VCaP (cell line): ENCODE data around the gene VLDLR.

Experiments used
- H3K27ac ChIP-seq: fragments of 450-650 bp; 2 replicates; pipeline ENCODE4 v1.5.1; 2017
- CTCF ChIP-seq: fragments of 450-650 bp; conservative IDR thresholded peaks from 2 replicates; pipeline ENCODE4 v1.5.1; 2017; ENCODE audit warnings: mild to moderate bottlenecking, moderate library complexity

VLDLR gene

GRCh38 chr9:2639786-2640185 lies 18.2 kb downstream of the VLDLR start:
- no peak for TF ChIP-seq CTCF
- H3K27ac ChIP-seq, result no peak overlapping the region

- TF ChIP-seq CTCF, result no peak
- no peak overlapping the region for H3K27ac ChIP-seq
Measured at GRCh38 chr9:2640570-2640969, 19.0 kb downstream of the VLDLR start.

- H3K27ac ChIP-seq, result no peak overlapping the region
- no peak for TF ChIP-seq CTCF
Measured at GRCh38 chr9:2641033-2641432, 19.4 kb downstream of the VLDLR start.

DNA sequence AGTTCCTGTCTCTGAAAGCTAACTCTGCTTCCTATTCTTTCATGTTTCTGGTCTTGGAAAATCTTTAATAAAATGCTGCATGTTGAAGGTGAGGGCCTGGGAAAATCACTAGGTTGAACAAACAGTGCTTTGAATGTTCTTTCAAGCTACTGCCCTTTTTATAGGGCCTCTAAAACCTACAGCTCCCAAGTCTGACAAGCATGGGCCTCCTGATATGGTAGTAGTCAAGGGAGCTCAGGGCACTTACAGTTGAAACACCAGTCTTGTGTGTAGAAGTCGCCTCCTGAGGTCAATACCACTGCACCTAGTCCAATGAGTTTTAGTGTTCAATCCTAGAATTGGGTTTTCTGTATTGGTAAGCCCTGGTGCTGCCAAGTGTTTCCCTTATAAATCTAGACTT lies 20.5 kb downstream of the VLDLR start:
- TF ChIP-seq CTCF, result no peak
- no peak overlapping the region for H3K27ac ChIP-seq

DNA sequence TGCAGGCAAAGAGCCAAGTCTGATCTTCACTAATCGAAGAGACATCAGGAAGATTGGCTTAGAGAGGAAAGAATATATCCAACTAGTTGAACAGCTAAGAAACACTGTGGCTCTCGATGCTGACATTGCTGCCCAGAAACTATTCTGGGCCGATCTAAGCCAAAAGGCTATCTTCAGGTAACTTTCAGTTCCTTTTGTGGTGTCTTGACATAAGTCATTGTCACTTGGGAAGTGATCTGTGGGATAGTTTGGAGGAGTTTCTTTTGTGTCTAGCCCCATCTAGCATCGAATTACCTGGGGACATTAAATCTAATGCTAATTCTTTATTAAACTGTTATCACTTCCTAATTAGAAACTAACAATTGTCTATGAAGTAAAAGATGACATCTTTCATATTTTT lies 24.0 kb downstream of the VLDLR start:
- TF ChIP-seq CTCF, result no peak
- H3K27ac ChIP-seq, result no peak overlapping the region

DNA sequence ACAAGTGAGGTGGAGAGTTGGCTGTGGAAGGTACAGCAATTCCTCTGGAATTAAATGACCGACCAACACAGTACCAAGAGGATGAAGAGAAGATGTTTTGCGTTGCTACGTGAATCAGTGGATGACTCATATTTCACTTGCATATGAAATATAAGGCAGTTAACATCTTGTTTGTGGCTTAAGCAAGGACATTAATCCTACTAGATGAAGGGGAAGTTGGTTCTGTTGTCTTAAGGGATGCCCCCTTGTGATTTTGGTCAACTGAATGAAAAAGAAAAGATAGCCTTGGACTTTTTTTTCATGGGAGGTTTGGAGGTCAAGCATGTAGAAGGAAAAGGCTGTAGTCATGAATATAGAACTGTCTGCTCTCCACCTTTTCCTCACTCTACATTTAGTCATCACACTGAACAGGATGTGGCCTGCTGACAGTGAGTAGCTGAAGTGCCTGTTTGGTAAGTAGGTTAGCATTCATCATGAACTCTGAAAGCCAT lies 33.9 kb downstream of the VLDLR start:
- TF ChIP-seq CTCF, result no peak
- H3K27ac ChIP-seq, result no peak overlapping the region

DNA sequence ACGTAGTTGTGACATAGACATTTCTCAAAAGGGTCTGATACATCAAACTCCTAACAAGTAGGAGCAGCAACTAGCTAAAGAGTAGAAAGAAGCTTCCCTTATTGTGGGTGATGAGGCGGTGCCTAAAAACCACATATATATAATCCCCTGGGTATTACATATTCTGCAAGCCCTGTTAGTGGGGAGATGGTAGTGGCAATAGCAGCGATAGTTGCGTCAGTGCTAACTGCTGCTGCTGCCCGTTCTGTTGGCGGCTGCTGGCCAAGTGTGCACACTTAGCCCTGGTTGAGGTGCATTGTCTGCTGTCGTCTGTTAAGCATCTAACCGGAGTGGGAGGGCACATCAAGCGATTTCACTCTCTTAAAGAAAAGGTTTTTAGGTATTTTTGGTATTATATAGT lies 35.8 kb downstream of the VLDLR start:
- H3K27ac ChIP-seq, result no peak overlapping the region
- no peak for TF ChIP-seq CTCF

GRCh38 chr9:2662496-2662895 lies 40.9 kb downstream of the VLDLR start:
- no peak overlapping the region for H3K27ac ChIP-seq

More at GRCh38 chr9:2662496-2662895, 40.9 kb downstream of the VLDLR start:
- TF ChIP-seq CTCF, result no peak
